VCaP (cell line): Measurements from ENCODE around the gene GPSM3.
A peak's percentile ranks its signal among the peaks of the same experiment; 100 is the strongest.
"Not testable (repeated sequence)": the region's sequence is repeated elsewhere in the genome, so short reads cannot be mapped to it uniquely, and the experiment has no call there.

Source experiments
- H3K27ac ChIP-seq: fragments of 450-650 bp; 2 replicates; pipeline ENCODE4 v1.5.1; 2017
- TF ChIP-seq, protein P1 (sequence below): fragments of 450-650 bp; conservative IDR thresholded peaks from 2 replicates; pipeline ENCODE4 v1.5.1; 2017; ENCODE audit warnings: mild to moderate bottlenecking, moderate library complexity

Gene GPSM3

DNA sequence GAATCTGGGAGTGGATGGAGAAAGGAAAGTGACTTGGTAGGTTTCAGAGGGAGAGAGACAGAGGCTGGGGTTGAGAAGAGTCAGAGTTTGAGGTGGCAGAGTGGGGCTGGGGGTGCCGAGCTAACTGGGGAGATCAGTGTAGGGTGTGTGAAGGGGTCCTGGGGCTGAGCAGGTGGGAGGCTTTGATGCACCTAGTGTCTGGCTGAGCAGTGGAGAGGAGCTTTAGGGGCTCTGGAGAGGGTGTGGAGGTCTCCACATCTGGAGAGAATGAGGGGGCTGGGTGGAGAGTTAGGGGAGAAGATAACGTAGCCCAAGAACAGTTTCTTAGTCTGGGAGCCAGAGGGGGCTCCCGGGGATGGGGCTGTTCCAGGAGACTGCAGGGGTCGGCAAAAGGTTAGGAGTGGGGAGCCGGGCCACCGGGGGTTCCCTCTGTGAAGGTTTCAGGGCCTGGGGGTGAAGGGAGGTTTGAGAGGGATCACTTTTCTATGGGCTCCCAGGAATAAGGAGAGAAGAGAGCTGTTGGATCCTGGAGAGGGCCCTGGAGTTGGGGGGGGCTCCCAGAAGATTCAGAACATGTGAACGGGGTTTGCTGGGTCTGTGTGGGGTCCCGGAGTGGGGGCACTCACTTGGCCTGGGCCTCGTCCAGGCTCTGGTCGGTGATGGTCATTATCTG is 3.2 kb downstream of the GPSM3 start:
- H3K27ac ChIP-seq: peak overlapping the region; percentile 83
- TF ChIP-seq, protein P1, sequence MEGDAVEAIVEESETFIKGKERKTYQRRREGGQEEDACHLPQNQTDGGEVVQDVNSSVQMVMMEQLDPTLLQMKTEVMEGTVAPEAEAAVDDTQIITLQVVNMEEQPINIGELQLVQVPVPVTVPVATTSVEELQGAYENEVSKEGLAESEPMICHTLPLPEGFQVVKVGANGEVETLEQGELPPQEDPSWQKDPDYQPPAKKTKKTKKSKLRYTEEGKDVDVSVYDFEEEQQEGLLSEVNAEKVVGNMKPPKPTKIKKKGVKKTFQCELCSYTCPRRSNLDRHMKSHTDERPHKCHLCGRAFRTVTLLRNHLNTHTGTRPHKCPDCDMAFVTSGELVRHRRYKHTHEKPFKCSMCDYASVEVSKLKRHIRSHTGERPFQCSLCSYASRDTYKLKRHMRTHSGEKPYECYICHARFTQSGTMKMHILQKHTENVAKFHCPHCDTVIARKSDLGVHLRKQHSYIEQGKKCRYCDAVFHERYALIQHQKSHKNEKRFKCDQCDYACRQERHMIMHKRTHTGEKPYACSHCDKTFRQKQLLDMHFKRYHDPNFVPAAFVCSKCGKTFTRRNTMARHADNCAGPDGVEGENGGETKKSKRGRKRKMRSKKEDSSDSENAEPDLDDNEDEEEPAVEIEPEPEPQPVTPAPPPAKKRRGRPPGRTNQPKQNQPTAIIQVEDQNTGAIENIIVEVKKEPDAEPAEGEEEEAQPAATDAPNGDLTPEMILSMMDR: no peak

DNA sequence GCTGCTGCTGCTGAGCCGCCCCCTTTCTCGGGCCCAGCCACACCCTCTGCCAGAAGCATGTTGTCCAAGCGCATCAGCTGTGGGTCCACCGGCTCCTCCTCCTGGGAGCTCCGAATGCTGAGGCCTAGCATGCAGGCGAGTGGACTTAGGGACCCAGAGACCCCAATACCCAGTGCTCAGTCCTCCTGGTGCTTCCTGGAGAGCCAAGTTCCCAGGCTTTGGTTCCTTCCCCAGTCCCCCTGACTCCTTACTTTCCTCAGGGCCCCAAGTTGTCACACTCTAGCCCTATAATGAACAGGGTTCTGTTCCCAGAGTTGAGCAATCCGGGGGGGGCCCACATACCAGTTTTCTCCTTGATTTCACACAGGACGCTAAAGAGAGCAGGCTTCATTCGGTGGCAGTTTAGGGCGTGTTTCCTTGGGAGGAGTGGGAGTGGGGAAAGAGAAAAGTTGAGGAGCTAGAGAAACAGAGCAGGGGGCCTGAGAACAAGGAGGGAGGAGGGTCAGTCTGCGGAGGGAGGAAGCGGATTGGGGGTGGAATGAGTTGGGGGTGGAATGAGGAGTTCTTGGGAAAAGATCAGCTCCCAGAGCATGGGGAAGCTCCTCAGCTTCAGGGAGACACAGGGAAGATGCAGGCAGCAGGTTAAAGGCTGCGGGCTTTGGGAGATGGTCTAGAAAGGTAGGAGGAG is 3.9 kb downstream of the GPSM3 start:
- TF ChIP-seq, protein P1: no peak
- H3K27ac ChIP-seq: peak overlapping the region; percentile 83; the same call in 1 of the 2 replicates

DNA sequence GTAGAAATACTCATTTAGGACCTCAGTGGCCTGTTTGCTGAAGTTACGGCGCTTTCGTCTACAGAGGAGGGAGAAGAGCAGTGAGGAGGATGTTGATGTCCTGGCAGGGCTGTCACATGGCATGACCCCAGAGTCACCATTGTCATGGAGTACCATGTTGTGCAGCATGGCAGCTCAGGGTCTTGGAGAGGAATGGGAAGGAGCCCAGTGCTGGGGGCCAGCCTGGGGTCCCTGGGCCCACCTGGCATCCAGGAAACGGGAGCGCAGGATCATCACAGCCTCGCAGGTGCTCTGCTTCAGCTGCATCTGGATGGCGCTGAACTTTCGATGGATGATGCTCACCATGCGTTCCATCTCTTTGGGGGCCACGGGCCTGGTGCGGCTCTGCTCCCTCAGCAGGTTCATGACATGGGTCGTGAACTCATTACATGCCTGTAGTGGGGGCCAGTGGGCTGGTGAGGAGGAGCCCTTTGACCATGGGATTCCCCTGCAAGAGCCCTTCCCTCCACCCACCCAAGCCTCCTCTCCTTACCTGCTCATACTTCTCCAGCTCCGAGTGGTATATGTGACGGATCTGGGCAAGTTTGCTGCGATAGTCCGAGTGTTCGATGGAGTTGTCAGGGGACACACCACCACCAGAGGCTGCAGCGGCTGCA is 4.6 kb downstream of the GPSM3 start:
- peak overlapping the region; percentile 83; the same call in 1 of the 2 replicates for H3K27ac ChIP-seq

DNA sequence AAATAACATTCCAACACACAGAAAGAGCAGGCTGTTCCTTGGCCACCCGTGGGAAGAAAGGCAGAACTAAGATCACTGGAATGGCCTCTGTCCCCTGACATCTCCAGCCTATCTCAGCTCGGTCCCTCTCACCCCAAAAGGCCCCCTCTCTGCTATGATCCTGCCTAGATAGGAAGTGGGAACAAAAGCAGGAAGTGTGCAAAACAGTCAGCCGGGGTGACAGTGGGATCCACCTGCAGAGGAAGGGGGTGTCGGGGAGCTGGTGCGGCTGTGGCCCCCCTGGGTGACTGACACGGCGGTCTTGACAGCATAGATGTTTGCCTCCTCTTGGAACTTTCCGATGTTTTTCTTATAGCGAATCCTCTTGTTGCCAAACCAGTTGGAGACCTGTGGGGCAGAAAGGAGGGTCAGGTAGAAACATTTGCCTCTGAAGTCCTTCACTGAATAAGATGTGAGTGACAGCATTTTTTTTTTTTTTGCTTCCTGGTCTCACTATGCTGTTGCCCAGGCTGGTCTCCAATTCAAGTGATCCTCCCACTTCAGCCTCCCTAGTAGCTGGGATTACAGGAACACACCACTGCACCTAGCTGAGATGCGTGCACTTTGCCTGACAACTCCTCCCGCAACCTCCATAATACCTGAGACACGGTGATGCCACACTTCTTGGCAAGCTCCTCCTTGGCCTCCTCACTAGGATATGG is 5.3 kb downstream of the GPSM3 start:
- H3K27ac ChIP-seq: no peak overlapping the region
- TF ChIP-seq, protein P1: no peak

DNA sequence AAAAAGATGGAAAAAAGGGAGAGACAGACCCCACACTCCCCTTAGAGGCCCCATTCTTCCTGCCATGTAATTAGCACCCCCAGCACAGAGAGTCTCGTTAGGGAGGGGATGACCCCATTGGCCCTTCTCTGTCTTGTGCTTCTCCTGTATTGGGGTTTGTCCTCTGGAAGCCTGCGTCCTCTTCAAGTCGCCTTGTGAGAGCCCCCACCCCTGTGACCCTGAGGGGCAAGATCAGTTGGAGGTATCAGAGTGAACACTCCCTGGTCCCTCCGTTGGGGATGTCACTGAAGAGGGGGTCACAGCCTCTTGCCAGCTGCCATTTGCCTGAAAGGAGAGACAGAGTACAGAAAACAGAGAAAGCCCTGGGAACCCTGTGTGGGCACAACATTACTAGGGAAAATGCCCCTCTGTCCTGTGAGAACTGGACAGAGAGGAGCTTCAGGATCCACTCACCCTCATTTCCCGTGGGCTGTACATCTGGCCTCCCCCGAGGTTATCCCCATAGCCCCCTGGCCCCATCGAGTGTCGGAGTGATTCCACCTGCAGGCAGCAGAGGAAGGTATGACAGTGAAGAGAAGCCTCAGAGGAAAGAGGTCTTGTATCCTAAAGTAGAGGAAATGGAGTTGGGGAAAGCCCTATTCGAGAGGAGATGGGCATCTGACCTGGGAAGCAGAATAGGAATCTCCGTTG is 6.1 kb downstream of the GPSM3 start:
- not testable (repeated sequence) for H3K27ac ChIP-seq

DNA sequence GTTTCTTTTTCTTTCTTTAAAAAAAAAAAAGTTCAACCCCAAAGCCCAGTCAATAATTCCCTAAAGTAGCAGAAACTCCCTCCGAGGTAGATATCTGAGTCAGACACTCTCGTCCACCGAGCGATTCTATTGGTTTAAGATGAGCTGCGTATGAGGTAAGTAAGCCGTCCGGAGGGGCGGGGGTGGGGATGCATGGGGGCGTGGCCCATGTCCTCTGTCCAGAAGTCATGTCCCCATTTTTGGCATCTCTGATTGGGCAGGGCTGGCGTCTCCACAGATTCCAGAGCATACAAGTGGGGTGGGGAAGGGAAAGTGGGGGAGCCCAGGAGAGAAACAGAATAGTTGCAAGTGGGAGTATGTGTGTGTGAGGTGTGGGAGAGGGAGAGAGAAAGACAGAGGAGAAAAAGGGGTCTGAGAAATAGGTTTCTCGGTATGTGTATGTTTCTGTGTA is 6.7 kb downstream of the GPSM3 start:
- not testable (repeated sequence) for H3K27ac ChIP-seq

DNA sequence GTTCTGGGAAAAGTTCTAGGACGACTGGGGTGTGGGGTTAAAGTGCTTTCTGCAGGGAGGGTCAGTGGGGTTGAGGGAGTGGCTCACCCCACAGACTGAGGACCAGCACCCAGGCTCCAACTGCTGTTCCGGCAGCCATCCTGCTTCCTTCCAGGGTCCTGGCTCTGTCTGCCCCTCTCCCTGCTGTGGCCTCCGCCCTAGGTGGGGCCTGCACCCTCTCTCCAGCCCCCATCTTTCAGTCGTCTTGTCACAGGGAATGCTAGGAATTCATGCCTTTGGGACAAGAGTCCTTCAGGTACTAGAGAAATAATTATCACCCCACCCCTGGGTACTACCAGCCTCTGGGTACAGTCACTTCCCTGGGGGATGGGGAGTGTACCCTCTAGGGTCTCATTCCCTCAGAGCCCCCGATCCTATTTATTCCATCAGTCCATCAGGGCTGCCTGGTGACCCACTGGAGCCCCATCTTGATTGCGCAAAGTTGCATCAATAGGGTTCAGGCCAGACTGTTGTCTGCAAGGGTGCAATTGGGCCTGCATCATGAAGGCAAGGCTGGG is 8.3 kb downstream of the GPSM3 start, which contains the start of gene AGER:
AGER (minus strand) TSS at position 170 of the 557 bp plus-strand sequence; CDS start at position 139, 31 bp downstream.
- H3K27ac ChIP-seq: no peak within 1 kb of the TSS

DNA sequence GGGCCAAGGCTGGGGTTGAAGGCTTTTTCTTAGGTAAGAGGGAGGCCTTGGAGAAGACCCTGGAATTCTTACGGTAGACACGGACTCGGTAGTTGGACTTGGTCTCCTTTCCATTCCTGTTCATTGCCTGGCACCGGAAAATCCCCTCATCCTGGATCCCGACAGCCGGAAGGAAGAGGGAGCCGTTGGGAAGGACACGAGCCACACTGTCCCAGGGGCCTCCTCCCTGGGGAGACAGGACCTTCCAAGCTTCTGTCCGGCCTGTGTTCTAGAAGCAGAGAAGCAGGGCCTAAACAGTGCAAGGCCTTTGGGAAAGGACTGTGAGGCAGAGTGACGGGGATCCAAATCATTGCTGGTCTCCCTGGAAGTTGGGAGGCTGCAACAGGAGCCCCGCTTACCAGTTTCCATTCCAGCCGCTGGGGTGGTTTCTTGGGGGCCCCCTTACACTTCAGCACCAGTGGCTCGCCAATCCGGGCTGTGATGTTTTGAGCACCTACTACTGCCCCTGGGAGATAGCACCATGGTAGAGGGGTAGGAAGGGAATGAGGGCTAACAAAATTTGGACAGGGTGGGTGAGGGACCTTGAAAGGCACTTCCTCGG is 8.9 kb downstream of the GPSM3 start:
- H3K27ac ChIP-seq: no peak overlapping the region
- TF ChIP-seq, protein P1: no peak

More for the DNA sequence above, 8.3 kb downstream of the GPSM3 start, which contains the start of gene AGER:
- TF ChIP-seq, protein P1: no peak
